ENCODE measurements around the gene CTDSPL2. TPM values are rescaled to one million over a fixed set of nuclear protein-coding genes. Genes with fewer than 3 reads are reported as not detected.
"Not testable (repeated sequence)": the region's sequence is repeated elsewhere in the genome, so short reads cannot be mapped to it uniquely, and the experiment has no call there.

CTDSPL2 gene
- total RNA-seq, 2 experiments from 2014 or later = 53.1 to 55.9 TPM

- H3K9me3 Mint-ChIP-seq; H3K27ac Mint-ChIP-seq; H3K27me3 Mint-ChIP-seq; H3K4me3 Mint-ChIP-seq; DNase-seq; intact Hi-C loops (cut with micrococcal nuclease): not testable (repeated sequence)
- Mint-ChIP-seq H3K36me3 (peaks cover 39% of the 10 kb centered on the region), H3K4me1 (ENCODE audit: low read depth) (peaks cover 57% of the 10 kb centered on the region)
- CTCF ChIA-PET = interaction anchor here (0.7 to 1.5 kb wide), 3 partner anchors 25 to 324 kb away, joined by 3 to 4 read pairs (median 4); no protein-coding TSS in a partner anchor
- POLR2A ChIA-PET = interaction anchor here (0.6 to 4.1 kb wide), 3 partner anchors 7 to 23 kb away, joined by 3 to 53 read pairs (median 7); partner anchors contain the start of gene EIF3J
Observed at GRCh38 chr15:44544745-44545144, 117.3 kb downstream of the CTDSPL2 start.

DNA sequence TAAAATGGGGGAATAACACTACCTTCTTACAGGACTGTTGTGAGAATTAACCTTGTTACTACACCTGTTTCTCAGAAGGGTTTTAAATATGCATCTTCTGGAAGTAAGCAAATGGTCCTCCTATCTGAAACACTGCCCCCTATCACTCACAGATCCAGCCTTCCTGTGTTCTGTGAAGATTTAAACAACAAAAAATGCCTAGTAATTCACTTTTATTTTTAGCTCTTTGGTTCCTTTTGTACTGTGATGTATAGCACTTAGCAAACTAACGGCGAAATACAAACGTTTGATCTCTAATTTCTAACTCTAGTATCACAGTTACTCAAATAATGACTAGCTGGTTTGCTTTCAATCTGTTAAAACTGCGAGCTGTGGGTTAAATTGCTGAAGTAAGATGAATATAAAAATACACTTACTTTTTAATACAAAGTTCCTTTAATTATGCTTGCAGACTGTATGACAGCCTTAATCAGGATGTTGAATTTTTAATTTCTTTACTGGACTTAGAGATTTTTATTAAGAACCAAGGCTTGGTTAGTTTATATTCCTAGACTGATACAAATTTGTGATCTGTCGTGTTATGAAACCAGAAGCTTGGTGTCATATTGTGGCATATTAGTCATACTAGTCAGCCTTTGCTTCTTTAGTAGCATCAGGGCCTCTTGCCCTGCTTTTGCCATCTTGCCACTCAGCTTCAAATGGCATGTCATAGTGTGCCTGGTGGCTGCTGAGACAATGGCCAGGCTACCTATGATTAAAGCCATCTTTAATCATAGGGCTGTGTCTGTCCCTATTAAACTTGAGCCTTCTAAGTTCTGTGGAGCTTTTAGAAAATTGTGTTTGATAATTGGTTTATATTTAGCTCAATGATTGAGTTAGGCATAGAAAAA lies 118.7 kb downstream of the CTDSPL2 start:
- peaks cover 50% of the 10 kb centered on the region for H3K4me1 Mint-ChIP-seq (ENCODE audit: low read depth)
- H3K27ac Mint-ChIP-seq = peak overlapping the region; percentile 74
- ChIA-PET POLR2A (interaction anchor here (0.8 to 4.1 kb wide), 13 partner anchors 9 to 336 kb away, joined by 3 to 53 read pairs (median 4); partner anchors contain the start of genes B2M, CTDSPL2, EIF3J and PATL2), CTCF (interaction anchor here (0.7 to 2.9 kb wide), 20 partner anchors 8 to 326 kb away, joined by 3 to 51 read pairs (median 4); partner anchors contain the start of genes EIF3J and TRIM69)
- DNase-seq = peak; percentile 76
- H3K27me3 Mint-ChIP-seq = no peaks in the 10 kb centered on the region
- intact Hi-C loops (cut with micrococcal nuclease) = loop anchor here (1.0 kb wide), 4 partner anchors 9 to 238 kb away; partner anchors contain the start of genes B2M, EIF3J and PATL2
- H3K36me3 Mint-ChIP-seq = peaks cover 37% of the 10 kb centered on the region
- H3K9me3 Mint-ChIP-seq = no peaks in the 10 kb centered on the region
- H3K4me3 Mint-ChIP-seq = peak overlapping the region; percentile 35

DNA sequence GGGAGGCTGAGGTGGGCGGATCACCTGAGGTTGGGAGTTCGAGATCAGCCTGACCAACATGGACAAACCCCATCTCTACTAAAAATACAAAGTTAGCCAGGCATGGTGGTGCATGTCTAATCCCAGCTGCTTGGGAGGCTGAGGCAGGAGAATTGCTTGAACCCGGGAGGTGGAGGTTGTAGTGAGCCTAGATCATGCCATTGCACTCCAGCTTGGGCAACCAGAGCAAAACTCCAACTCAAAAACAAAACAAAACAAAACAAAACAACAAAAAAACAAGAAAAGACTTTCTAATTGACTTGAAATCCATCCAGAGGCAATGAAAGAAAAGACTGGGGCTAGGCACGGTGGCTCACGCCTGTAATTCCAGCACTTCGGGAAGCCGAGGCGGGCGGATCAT lies 121.7 kb downstream of the CTDSPL2 start:
- POLR2A ChIA-PET = interaction anchor here (0.6 to 0.7 kb wide), 2 partner anchors 12 to 68 kb away, joined by 3 read pairs; partner anchors contain the start of gene EIF3J
- H3K9me3 Mint-ChIP-seq; CTCF ChIA-PET; intact Hi-C loops (cut with micrococcal nuclease); H3K27ac Mint-ChIP-seq; H3K27me3 Mint-ChIP-seq; DNase-seq; H3K4me3 Mint-ChIP-seq: not testable (repeated sequence)
- Mint-ChIP-seq H3K36me3 (peaks cover 19% of the 10 kb centered on the region), H3K4me1 (ENCODE audit: low read depth) (peaks cover 26% of the 10 kb centered on the region)

- Mint-ChIP-seq H3K27me3 (no peaks in the 10 kb centered on the region), H3K4me3 (no peak overlapping the region), H3K27ac (peak overlapping the region; percentile 38), H3K4me1 (ENCODE audit: low read depth) (peaks cover 34% of the 10 kb centered on the region), H3K9me3 (no peaks in the 10 kb centered on the region), H3K36me3 (peaks cover 28% of the 10 kb centered on the region)
- ChIA-PET CTCF (interaction anchor here (1.4 kb wide), 1 partner anchor 12 kb away, joined by 3 read pairs; no protein-coding TSS in a partner anchor), POLR2A (interaction anchor here (1.1 kb wide), 1 partner anchor 12 kb away, joined by 3 read pairs; no protein-coding TSS in a partner anchor)
- intact Hi-C loops (cut with micrococcal nuclease) = no loop called here
- DNase-seq = no peak
Observed at GRCh38 chr15:44550256-44550655, 122.8 kb downstream of the CTDSPL2 start.

DNA sequence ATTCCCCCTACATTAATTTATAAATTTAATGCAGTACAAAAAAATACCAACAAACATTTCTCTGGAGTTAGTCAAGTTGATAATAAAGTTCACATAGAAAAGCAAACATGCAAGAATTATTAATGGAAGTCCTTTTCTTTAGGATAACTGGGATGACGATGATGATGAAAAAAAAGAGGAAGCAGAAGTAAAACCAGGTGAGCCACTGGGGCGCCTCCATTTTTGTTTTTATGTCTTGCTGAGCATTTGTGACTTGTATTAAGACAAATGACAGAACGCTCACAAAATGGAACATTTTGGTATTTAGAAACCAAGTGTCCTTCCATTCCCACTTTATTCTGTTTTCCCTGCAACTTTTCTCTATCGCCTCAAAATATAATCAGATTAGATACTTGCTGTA lies 123.3 kb downstream of the CTDSPL2 start:
- H3K27me3 Mint-ChIP-seq = no peaks in the 10 kb centered on the region
- H3K4me1 Mint-ChIP-seq (ENCODE audit: low read depth) = peaks cover 36% of the 10 kb centered on the region
- CTCF ChIA-PET = interaction anchor here (1.4 kb wide), 1 partner anchor 13 kb away, joined by 3 read pairs; no protein-coding TSS in a partner anchor
- no peak for DNase-seq
- POLR2A ChIA-PET = no interaction called here
- H3K36me3 Mint-ChIP-seq = peaks cover 32% of the 10 kb centered on the region
- H3K4me3 Mint-ChIP-seq = no peak overlapping the region
- intact Hi-C loops (cut with micrococcal nuclease) = no loop called here
- H3K9me3 Mint-ChIP-seq = no peaks in the 10 kb centered on the region
- H3K27ac Mint-ChIP-seq = peak overlapping the region; percentile 38

- intact Hi-C loops (cut with micrococcal nuclease) = no loop called here
- H3K4me3 Mint-ChIP-seq = no peak overlapping the region
- no peak for DNase-seq
- H3K4me1 Mint-ChIP-seq (ENCODE audit: low read depth) = peaks cover 30% of the 10 kb centered on the region
- peak overlapping the region; percentile 44 for H3K27ac Mint-ChIP-seq
- no peaks in the 10 kb centered on the region for H3K27me3 Mint-ChIP-seq
- H3K36me3 Mint-ChIP-seq = peaks cover 48% of the 10 kb centered on the region
- ChIA-PET POLR2A (interaction anchor here (0.8 kb wide), 1 partner anchor 9 kb away, joined by 4 read pairs; no protein-coding TSS in a partner anchor), CTCF (interaction anchor here (0.8 to 1.5 kb wide), 4 partner anchors 9 to 38 kb away, joined by 3 to 8 read pairs (median 4); no protein-coding TSS in a partner anchor)
- no peaks in the 10 kb centered on the region for H3K9me3 Mint-ChIP-seq
Observed at GRCh38 chr15:44554934-44555723, 127.7 kb downstream of the CTDSPL2 start.

- intact Hi-C loops (cut with micrococcal nuclease); H3K27me3 Mint-ChIP-seq; DNase-seq; H3K4me3 Mint-ChIP-seq; H3K9me3 Mint-ChIP-seq; POLR2A ChIA-PET; CTCF ChIA-PET: not testable (repeated sequence)
- Mint-ChIP-seq H3K36me3 (peaks cover 60% of the 10 kb centered on the region), H3K4me1 (ENCODE audit: low read depth) (peaks cover 25% of the 10 kb centered on the region), H3K27ac (peak overlapping the region; percentile 56)
Observed at GRCh38 chr15:44560926-44561325, 133.5 kb downstream of the CTDSPL2 start.

DNA sequence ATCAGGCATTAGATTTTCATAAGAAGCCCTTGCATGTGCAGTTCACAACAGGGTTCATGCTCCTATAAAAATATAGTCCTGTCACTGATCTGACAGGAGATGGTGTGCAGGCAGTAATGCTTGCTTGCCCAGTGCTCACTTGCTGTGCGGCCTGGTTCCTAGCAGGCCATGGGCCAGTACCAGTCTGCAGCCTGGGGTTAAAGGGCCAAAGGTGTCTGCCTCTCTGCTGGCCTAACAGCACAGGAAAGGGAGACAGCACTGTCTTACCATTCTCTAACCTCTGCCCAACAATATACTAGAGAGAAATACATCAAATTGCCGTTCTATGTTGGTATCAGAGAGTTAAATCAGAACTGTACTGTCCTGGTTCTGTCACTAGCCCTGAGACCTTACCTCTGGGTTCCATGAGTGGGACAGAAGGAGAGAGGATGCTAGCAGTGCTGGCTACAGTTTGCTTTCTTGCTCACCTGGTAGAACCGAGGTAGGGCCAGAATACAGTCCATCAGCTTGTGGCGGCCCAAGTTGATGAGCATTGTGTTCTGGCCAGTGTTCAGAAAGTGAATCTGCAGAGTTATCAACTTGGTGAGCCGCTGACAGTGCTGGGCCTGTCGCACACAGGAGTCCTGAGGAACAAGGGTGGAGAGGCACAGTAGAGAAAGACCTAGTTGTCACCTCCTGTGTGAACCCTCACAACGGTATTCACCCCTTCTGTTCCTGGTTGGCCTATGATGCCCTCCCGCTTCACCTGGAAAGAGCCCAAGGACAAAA lies 138.1 kb downstream of the CTDSPL2 start:
- no peak overlapping the region for H3K4me3 Mint-ChIP-seq
- H3K27ac Mint-ChIP-seq = no peak overlapping the region
- peaks cover 3% of the 10 kb centered on the region for H3K9me3 Mint-ChIP-seq
- peaks cover 5% of the 10 kb centered on the region for H3K4me1 Mint-ChIP-seq (ENCODE audit: low read depth)
- intact Hi-C loops (cut with micrococcal nuclease) = no loop called here
- CTCF ChIA-PET = interaction anchor here (0.6 kb wide), 1 partner anchor 45 kb away, joined by 3 read pairs; no protein-coding TSS in a partner anchor
- H3K36me3 Mint-ChIP-seq = peaks cover 55% of the 10 kb centered on the region
- no peak for DNase-seq
- POLR2A ChIA-PET = no interaction called here
- H3K27me3 Mint-ChIP-seq = no peaks in the 10 kb centered on the region

DNA sequence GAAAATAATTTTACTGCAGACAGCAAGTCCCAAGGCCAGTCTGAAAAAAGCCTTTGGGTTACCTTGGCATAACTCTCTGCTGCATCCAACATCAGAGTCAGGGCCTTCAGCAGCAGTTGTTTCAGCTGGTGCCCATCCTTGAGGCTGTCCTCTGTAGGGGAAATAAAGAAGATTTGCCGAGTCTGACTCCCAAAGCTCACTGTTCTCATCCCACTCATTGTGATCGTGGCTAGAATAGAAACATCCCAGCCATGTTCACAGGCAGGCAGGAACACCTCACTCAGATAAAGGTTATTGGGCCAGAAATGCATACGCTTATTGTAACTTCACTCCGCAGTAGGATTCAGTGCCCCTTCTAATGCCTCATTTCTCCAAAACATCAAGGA lies 138.7 kb downstream of the CTDSPL2 start:
- no peak overlapping the region for H3K4me3 Mint-ChIP-seq
- H3K36me3 Mint-ChIP-seq = peaks cover 49% of the 10 kb centered on the region
- H3K27me3 Mint-ChIP-seq = no peaks in the 10 kb centered on the region
- DNase-seq = no peak
- H3K4me1 Mint-ChIP-seq (ENCODE audit: low read depth) = no peaks in the 10 kb centered on the region
- ChIA-PET CTCF (interaction anchor here (0.6 kb wide), 1 partner anchor 46 kb away, joined by 3 read pairs; no protein-coding TSS in a partner anchor), POLR2A (no interaction called here)
- peaks cover 3% of the 10 kb centered on the region for H3K9me3 Mint-ChIP-seq
- intact Hi-C loops (cut with micrococcal nuclease) = no loop called here
- no peak overlapping the region for H3K27ac Mint-ChIP-seq

GRCh38 chr15:44568338-44568737 lies 140.9 kb downstream of the CTDSPL2 start:
- CTCF ChIA-PET = interaction anchor here (1.2 kb wide), 1 partner anchor 11 kb away, joined by 3 read pairs; no protein-coding TSS in a partner anchor
- Mint-ChIP-seq H3K27ac (no peak overlapping the region), H3K36me3 (peaks cover 41% of the 10 kb centered on the region), H3K27me3 (no peaks in the 10 kb centered on the region), H3K9me3 (peaks cover 3% of the 10 kb centered on the region), H3K4me3 (no peak overlapping the region), H3K4me1 (ENCODE audit: low read depth) (no peaks in the 10 kb centered on the region)
- intact Hi-C loops (cut with micrococcal nuclease) = no loop called here
- DNase-seq = no peak
- POLR2A ChIA-PET = interaction anchor here (0.6 kb wide), 1 partner anchor 719 kb away, joined by 3 read pairs; no protein-coding TSS in a partner anchor

DNA sequence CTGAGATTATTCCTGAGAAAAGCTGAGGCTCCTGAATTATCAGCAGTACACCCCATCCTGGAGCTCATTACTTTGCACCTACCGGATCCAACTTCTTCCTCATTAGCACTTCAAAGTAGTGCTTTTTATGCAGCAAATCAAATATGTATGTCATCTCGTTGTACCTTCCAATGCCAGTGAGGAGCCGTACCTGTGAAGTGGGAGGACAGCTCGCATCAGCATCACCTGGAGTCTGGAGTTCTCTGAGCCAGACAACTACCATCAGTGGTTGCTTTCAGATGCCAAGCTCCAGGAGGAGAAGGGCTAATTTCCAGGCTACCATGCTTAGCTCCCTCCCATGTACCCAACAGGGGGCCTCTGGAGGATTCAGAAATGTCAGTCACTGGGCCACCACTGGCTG lies 141.9 kb downstream of the CTDSPL2 start:
- H3K9me3 Mint-ChIP-seq = peaks cover 3% of the 10 kb centered on the region
- CTCF ChIA-PET = interaction anchor here (1.2 to 1.5 kb wide), 3 partner anchors 10 to 24 kb away, joined by 3 to 5 read pairs (median 3); no protein-coding TSS in a partner anchor
- no peaks in the 10 kb centered on the region for H3K4me1 Mint-ChIP-seq (ENCODE audit: low read depth)
- POLR2A ChIA-PET = no interaction called here
- intact Hi-C loops (cut with micrococcal nuclease) = no loop called here
- H3K27me3 Mint-ChIP-seq = no peaks in the 10 kb centered on the region
- H3K36me3 Mint-ChIP-seq = peaks cover 35% of the 10 kb centered on the region
- H3K4me3 Mint-ChIP-seq = no peak overlapping the region
- no peak for DNase-seq
- peak overlapping the region; percentile 23 for H3K27ac Mint-ChIP-seq

All from activated CD4-positive, alpha-beta memory T cell treated with anti-CD3 and anti-CD28 coated beads for 36 hours (primary cell).